NCI-H2029 treated with DMSO at 0.1 percent for 48 hours (cell line): ENCODE data around the gene PSD2.

Experiments used
- DNase-seq: peaks from one replicate; lab custom pipeline; 2025; lab: John Stamatoyannopoulos, UW

The PSD2 gene

GRCh38 chr5:139811274-139811607 lies 15.6 kb downstream of the PSD2 start:
- no peak for DNase-seq

- no peak for DNase-seq
Measured at GRCh38 chr5:139812323-139812722, 16.7 kb downstream of the PSD2 start.

GRCh38 chr5:139812836-139813805 lies 17.5 kb downstream of the PSD2 start:
- no peak for DNase-seq

DNA sequence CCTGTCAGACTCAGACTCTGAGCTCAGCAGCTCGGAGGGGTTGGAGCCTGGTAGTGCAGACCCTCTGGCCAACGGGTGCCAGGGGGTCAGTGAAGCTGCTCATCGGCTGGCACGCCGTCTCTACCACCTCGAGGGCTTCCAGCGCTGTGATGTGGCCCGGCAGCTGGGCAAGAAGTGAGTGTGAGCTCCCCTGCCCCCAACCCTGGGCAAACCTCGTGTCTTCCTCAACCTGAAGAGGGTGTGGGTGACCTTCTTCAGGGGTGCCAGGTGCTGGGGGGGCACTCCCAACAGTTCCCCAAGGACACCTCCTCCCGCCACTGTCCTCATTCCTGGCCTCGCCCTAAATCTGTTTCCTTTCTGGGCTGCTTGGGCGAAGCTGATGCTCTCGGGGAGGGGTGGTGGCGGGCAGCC lies 18.6 kb downstream of the PSD2 start:
- no peak for DNase-seq

DNA sequence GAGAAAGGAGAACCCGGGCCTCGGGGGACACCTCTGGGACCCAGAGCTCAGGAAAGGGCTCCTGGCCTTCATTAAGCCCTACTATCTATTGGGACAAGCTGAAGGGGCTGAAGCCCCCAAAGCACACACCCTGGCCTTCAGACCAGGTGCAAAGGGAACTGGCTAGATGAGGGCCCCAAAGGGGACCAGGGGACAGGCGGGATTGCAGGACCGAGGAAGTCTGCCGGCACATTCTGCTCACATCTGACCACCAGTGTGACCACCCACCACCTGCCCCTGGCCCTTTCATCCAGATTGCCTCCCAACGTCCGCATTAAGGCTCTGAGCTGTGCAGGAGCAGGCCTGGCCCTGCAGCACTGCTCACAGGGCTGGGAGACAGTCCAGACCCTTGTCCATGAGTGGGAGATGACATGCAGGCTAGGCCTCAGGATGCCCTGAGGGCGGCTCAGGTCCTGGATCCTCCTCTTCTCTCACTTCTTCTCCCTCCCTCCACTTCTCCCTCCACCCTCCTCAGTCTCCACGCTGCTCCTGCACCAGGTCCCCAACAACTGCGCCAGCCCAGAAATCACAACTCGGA lies 19.2 kb downstream of the PSD2 start:
- DNase-seq: no peak

- DNase-seq: no peak
Measured at GRCh38 chr5:139816566-139816965, 21.0 kb downstream of the PSD2 start.

DNA sequence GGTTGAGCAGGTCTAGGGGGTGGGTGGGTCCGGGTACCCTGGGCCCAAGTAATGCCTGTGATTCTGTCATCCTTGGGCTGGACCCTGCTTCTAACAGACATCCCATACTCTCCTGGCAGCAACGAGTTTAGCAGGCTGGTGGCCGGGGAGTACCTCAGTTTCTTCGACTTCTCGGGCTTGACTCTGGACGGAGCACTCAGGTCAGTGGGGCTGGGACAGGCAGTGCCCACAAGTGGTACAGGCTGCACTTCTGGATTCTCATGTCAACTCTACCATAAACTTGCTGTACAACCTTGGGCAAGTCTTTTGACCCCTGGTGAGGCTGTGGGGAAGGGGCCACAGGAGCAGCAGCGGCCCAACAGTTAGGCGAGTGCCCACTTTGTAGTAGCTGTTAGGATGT lies 21.8 kb downstream of the PSD2 start:
- no peak for DNase-seq

GRCh38 chr5:139817970-139818369 lies 22.4 kb downstream of the PSD2 start:
- DNase-seq: no peak

GRCh38 chr5:139820130-139820529 lies 24.5 kb downstream of the PSD2 start:
- no peak for DNase-seq

GRCh38 chr5:139820606-139821005 lies 25.0 kb downstream of the PSD2 start:
- no peak for DNase-seq

DNA sequence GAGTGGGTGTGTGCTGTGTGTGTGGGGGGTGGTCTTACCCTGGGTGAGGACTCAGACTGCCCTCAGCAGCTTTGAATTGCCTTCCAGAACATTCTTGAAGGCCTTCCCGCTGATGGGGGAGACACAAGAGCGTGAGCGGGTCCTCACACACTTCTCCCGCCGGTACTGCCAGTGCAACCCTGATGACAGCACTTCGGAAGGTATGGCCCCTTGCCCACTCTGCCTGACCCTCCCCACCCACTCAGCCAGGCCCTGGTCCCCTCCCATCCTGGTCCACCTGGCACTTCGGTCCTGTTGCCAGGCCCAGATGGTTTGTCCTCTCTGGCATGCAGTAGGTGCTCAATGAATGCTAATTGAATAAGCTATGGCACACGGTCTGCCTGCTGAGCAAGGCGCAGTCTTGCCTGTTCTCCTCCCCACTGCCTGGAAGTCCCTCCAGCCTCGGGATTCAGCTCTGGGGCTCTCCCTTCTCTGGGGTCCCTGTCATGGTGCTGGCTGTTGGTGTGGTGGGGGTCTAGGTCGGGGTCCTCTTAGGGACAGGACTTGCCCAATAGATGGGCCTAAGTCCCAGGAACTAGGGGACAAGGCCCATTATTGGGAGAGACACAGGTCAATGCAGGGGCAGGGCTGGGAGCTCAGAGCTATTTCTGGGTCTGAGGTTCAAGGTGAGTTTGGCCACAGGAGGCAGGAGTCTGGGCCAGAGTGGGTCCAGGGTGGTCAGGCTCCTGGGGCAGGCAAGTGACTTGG lies 26.4 kb downstream of the PSD2 start:
- no peak for DNase-seq

DNA sequence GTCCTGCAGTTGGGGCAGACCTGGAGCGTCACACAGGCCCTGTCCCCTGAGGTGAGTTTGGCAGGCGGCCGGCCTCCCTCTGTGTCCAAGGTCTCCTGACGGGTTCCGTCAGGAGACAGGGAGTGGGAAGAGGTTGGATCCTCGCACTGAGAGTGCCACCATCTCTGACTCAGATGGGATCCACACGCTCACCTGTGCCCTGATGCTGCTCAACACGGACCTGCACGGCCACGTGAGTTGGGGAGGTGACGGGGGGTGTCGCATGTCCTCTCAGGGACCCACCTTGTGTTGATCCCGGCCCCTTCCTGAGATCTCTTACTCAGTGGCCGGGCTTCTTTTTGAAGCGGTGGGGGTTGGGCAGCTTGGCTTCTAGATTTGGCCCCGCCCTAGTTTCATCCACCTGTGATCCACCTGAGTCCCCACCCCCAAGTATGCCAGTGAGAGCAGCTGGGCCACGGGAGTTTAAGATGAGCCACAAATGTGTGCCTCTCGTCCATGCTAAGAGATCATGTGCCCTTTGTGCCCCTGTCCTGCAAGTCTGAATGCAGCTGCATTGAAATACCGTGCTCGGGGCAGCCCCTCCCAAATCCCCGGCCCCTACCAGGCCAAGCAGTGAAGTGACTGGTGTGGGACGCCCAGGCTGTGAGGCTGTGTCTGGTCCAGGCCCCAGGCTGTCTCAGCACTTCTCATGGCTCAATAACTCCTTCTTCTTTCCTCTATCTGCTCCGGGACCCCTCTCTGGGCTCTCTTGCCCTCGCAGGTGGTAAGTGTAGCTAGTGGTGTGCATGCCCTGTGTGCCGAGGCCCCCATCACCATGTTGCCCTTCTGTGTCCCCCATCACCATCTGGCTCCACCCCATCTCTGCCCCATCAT lies 27.2 kb downstream of the PSD2 start:
- DNase-seq: no peak

- no peak for DNase-seq
Measured at GRCh38 chr5:139823757-139824355, 28.2 kb downstream of the PSD2 start.

DNA sequence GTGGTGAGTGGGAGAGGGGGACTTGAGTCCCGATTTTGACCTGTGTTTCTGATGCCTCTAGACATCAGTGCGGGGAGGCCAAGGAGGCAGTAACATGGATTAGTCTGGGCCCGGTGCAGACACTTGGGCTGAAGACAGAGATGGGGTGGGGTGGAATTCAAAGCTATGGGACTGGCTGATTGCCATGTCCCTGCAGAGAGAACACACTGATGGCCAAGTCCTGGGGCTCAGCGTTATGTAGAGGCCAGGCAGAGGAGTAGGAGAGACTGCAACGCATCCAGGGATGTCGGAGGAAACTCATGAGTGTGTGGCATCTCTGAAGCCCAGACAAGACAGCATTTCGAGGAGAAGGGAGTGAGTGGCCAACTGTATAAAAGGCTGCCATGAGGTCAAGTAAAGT lies 30.1 kb downstream of the PSD2 start:
- DNase-seq: no peak

DNA sequence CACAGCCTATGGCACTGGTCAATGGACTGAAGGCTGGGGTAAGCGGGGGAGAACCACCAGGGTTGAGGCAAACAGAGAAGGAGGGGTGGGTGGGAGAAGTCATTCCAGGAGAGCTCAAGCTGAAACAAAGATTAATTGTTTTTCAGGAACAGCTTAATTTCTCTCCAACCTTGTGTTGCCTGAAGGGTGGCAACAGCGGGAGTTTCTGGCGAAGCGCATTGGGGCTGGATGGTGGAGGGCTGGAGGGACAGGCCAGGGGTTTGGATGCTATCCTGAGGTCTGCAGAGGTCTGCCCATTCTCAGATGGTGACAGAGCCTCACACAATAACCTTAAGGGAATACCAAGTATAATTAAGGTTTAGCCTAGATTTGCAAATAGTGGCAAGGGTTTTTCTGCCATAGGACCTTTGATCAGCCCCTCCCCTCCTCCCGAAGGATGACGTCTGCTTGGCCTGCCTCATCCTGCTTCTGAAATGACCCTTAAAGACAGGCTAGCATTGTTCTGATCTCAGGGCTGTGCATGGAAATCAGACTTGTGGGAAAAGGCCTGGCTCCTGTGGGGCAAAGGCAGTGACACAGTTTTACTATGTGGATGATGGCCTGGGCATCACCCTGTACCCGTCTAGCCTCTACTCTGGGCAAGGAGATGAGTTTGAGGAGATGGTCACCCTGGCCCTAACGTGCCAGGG lies 32.7 kb downstream of the PSD2 start:
- DNase-seq: no peak

DNA sequence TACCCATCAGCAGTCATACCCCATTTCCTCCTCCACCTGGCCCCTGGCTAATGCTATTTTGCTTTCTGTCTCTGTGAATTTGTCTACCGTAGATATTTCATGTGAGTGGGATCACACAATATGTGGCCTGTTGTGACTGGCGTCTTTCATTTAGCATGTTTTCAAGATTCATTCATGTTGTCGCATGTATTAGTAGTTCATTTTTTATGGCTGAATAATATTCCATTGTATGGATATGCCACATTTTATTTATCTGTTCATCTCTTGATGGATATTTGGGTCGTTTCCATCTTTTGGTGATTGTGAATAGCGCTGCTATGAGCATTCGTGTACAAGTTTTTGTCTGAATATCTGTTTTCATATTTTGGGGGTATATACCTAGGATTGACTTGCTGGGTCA lies 33.9 kb downstream of the PSD2 start:
- no peak for DNase-seq

DNA sequence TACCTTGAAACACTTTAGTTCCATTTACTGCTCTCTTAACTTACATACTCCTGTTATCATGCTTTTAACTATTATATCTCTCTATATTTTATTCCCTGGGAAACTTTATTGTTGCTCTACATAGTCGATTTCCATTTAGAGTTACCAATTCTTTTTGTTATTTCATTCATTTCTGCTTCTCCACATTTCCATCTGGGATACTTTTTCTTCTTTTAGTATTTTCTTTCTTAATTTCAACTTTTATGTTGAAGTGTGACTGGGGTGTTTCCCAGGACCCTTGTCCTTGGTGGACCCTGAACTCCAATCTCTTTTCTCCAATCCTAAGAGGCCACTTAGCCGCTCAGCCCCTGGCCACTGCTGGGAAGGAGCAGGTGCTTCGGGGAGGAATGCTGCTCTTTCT lies 36.0 kb downstream of the PSD2 start:
- no peak for DNase-seq

DNA sequence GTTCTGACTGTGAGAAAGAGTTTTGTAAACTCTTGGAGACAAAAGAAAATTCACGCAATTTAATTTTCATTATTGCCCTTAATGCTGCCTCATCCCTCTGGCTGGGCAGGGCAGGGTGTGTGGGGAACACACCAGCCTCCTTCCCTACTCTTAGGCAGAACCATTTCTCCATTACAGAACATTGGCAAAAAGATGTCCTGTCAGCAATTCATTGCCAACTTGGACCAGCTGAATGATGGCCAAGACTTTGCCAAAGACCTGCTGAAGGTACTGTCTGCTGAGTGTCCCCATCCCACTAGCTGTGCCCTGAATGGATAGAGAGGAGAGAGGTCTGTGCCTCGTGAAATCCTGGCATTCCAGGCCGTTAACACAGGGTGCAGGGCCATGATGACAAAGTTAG lies 37.9 kb downstream of the PSD2 start:
- no peak for DNase-seq

DNA sequence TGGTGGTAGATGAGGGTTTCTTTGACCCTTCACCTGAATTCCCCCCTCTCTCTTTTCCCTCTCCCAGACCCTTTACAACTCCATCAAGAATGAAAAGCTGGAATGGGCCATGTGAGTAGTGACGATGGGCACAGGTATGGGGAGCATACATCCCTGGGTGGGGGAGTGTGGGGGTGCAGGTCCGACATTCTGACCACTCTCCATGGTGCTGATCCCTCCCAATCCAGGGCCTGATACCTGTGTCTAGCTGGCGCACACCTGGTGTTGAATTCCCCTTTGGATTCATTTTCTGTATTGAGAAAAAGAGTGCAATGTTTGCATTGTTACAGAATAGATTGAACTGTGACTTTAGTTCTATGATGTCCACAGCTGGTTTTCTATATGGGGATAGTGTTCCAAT lies 40.0 kb downstream of the PSD2 start:
- no peak for DNase-seq

DNA sequence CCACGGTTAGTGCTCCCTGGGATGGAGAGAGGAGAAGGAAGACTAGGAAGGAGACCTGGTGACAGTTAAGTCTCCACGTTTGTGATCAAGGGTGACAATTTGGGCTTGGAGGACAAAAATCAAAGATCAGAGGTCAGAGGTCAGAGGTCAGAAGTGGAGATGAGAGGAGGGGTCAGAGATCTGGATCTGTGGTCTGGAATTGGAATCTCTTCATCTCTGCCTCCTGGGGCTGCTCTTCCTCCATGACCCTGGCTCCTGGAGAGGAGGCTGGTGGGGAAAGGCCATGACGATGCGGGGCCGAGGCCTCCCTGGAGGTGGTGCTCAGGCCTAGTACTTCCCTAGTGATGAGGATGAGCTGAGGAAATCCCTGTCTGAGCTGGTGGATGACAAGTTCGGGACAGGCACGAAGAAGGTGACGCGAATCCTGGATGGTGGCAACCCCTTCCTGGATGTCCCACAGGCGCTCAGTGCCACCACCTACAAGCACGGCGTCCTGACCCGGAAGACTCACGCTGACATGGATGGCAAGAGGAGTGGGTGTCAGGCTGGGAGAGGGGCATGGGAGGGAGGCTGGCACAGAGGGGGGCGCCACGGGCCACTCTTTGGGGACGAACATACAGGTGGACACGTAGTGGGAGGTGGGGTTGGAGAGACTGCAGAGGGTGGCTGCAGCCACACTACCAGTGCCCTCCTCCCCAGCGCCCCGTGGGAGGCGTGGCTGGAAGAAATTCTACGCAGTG lies 41.0 kb downstream of the PSD2 start:
- DNase-seq: no peak
